ENCODE measurements around the gene ANO2. TPM values are rescaled to one million over a fixed set of nuclear protein-coding genes. Genes with fewer than 3 reads are reported as not detected.

The ANO2 gene
- total and polyA plus RNA-seq, 7 donors: 1.3 to 9.3 (median 4.2) TPM

DNA sequence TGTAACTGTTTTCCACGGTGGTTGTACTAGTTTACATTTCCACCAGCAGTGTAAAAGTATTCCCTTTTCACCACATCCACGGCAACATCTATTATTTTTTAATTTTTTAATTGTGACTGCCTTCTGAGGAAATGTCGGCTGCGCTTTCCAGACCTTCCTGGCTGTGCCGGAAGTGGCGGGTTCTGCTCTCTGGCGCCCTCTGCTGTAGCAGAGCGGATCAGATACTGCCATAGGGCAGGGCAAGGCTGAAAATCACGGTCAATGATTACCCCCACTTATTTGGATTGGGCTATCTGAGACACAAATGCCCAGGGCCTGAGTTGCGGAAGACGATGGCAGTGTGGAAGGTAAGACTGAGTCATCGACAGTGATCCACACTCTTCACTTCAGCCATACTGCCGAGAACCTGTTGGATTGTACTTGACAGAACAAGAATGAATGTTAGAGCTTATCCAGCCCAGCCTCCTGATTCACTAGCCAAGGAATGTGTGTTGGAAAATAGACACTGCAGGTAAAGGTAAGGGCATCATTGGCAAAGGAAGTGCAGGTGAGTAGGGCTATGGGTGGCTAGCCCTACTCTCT, 388.9 kb downstream of the ANO2 start:
- 91 to 96% (median 93%) methylated on average over 13 of the region's 13 CpGs for WGBS, 3 donors
- TF ChIP-seq, protein P1, sequence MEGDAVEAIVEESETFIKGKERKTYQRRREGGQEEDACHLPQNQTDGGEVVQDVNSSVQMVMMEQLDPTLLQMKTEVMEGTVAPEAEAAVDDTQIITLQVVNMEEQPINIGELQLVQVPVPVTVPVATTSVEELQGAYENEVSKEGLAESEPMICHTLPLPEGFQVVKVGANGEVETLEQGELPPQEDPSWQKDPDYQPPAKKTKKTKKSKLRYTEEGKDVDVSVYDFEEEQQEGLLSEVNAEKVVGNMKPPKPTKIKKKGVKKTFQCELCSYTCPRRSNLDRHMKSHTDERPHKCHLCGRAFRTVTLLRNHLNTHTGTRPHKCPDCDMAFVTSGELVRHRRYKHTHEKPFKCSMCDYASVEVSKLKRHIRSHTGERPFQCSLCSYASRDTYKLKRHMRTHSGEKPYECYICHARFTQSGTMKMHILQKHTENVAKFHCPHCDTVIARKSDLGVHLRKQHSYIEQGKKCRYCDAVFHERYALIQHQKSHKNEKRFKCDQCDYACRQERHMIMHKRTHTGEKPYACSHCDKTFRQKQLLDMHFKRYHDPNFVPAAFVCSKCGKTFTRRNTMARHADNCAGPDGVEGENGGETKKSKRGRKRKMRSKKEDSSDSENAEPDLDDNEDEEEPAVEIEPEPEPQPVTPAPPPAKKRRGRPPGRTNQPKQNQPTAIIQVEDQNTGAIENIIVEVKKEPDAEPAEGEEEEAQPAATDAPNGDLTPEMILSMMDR (IDR thresholded peaks at IDR 0.05): peak; percentile 7

DNA sequence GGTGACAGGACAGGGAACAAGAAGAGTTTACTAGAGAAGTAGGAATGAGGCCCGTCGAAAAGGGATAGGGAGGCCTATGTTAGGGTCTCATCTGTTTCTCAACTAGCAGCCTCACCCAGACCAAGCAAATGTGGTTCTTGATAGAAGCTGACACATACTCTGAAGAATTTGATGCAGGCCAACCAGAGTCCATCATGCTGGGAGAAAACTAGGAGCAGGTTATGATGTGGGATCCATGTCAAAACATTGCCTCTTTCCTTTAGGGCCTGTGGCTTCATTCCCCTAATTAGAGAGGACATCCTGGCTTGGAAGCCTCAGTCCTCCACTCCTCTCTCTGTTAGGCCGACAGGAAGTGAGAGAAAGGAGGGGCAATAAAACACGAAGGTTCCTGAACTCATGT, 390.3 kb downstream of the ANO2 start:
- no peak overlapping the region for H3K27ac ChIP-seq
- no peaks in the 10 kb centered on the region for H3K36me3 ChIP-seq (ENCODE audit: insufficient read depth in 1 of 2, low read depth in 1 of 2)
- no peaks in the 10 kb centered on the region for H3K4me1 ChIP-seq
- WGBS, 3 donors: 64 to 69% (median 65%) methylated on average over 4 of the region's 4 CpGs
- no peak for ATAC-seq
- no peak overlapping the region for H3K4me3 ChIP-seq
- no peaks in the 10 kb centered on the region for H3K9me3 ChIP-seq
- peaks cover 0 to 1% (median 0%) of the 10 kb centered on the region in 3 donors for H3K27me3 ChIP-seq (ENCODE audit: insufficient read depth in 3 of 3, low read length in 2 of 3)
- intact Hi-C loops (cut with DNase I): no loop called here
- no peak for DNase-seq
- TF ChIP-seq, protein P1 (IDR thresholded peaks at IDR 0.05): no peak

More for the DNA sequence above, 388.9 kb downstream of the ANO2 start:
- no peak overlapping the region for H3K27ac ChIP-seq
- intact Hi-C loops (cut with DNase I): no loop called here
- H3K27me3 ChIP-seq (ENCODE audit: insufficient read depth in 3 of 3, low read length in 2 of 3): peaks cover 0 to 3% (median 0%) of the 10 kb centered on the region in 3 donors
- DNase-seq (no peak), ATAC-seq (no peak)
- no peaks in the 10 kb centered on the region for H3K9me3 ChIP-seq
- H3K4me1 ChIP-seq: no peaks in the 10 kb centered on the region
- H3K4me3 ChIP-seq: no peak overlapping the region
- no peaks in the 10 kb centered on the region for H3K36me3 ChIP-seq (ENCODE audit: insufficient read depth in 1 of 2, low read depth in 1 of 2)

GRCh38 chr12:5549011-5549410, 396.0 kb downstream of the ANO2 start:
- H3K4me1 ChIP-seq: no peaks in the 10 kb centered on the region
- TF ChIP-seq, protein P1 (IDR thresholded peaks at IDR 0.05): no peak
- DNase-seq (no peak), ATAC-seq (no peak)
- peaks cover 4% of the 10 kb centered on the region for H3K9me3 ChIP-seq
- no peaks in the 10 kb centered on the region for H3K36me3 ChIP-seq (ENCODE audit: insufficient read depth in 1 of 2, low read depth in 1 of 2)
- no peak overlapping the region for H3K4me3 ChIP-seq
- intact Hi-C loops (cut with DNase I): no loop called here
- peaks cover 0 to 3% (median 0%) of the 10 kb centered on the region in 3 donors for H3K27me3 ChIP-seq (ENCODE audit: insufficient read depth in 3 of 3, low read length in 2 of 3)
- H3K27ac ChIP-seq: no peak overlapping the region
- 88 to 90% (median 89%) methylated on average over 5 of the region's 5 CpGs for WGBS, 3 donors

DNA sequence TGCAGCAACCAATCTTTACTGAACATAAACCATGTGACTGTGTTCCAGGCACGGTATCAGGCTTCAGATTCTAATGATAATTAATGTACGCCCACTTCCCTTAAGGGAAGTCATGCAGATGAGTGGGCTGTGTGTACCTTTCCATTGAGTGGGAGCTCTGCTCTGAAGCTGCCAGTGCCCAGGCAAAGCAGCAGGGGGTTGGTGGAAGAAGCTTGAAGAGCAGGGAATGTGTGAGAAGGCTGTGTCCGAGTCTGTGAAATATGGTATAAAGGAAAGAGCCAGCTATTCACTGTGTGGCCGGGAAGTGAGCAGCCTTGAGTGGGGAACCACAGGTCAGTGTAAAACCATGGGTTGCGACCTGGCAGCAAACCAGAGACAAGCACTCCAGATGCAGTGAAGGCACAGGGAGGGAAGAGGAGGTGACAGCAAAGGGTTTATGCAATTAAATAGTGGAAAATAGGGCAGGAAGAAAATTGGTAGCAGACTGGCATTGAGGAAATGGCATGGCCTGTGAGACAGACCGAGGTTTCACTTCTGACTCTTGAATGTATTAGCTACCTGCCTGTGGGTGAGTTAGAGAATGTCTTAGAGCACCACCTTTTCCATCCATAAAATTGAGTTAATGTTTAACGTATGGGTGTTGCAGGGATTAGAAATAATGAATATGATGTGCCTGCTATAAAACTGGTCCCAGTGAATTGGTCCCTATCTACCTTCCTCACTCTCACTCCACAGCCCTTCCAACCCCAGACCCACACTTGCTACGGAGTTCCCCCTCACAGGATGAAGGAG, 396.7 kb downstream of the ANO2 start:
- no peaks in the 10 kb centered on the region for H3K4me1 ChIP-seq
- peaks cover 0 to 3% (median 0%) of the 10 kb centered on the region in 3 donors for H3K27me3 ChIP-seq (ENCODE audit: insufficient read depth in 3 of 3, low read length in 2 of 3)
- intact Hi-C loops (cut with DNase I): no loop called here
- DNase-seq (no peak), ATAC-seq (no peak)
- peaks cover 4% of the 10 kb centered on the region for H3K9me3 ChIP-seq
- no peak overlapping the region for H3K27ac ChIP-seq
- TF ChIP-seq, protein P1 (IDR thresholded peaks at IDR 0.05): no peak
- H3K36me3 ChIP-seq (ENCODE audit: insufficient read depth in 1 of 2, low read depth in 1 of 2): no peaks in the 10 kb centered on the region
- WGBS, 3 donors: 72 to 78% (median 76%) methylated on average over 8 of the region's 8 CpGs
- H3K4me3 ChIP-seq: no peak overlapping the region
